ENCODE measurements around the gene KMO. TPM values are rescaled to one million over a fixed set of nuclear protein-coding genes. Genes with fewer than 3 reads are reported as not detected.

Gene KMO
- total and polyA plus RNA-seq, 2 of the 13 experiments (the other 11 are each of a cell fraction or from before 2014, with no cell fraction given), result 0.01 TPM; not detected in 1

DNA sequence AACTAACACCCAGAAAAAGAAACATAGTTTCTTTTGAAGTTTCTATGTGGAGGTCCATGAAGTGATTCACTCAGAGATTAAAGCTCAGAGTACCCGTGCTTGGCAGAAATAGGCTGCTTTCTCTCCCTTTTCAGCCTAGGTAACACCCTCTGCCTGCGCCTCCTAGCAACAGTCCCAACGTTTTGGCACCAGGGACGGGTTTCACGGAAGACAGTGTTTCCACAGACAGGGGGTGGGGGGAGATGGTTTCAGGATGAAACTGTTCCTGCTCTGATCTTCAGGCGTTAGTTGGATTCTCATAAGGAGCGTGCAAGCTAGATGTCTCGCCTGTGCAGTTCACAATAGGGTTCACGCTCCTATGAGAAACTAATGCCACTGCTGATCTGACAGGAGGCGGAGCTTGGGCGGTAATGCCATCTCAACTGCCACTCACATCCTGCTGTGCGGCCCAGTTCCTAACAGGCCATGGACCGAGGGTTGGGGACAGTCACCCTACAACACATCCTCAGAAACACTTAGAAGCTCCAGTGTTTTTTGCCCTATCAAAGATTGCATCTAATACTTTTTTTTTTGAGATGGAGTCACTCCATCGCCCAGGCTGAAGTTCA lies 54.8 kb downstream of the KMO start:
- Histone ChIP-seq H3K27ac (ENCODE audit: extremely low read length, insufficient read depth, low read length) (no peak overlapping the region), H3K4me2 (ENCODE audit: low read depth, low read length) (no peak overlapping the region), H3K36me3 (replicated peaks in 1 of 2; ENCODE audit: control insufficient read depth in 1 of 2, insufficient read depth in 2 of 2, low read length in 2 of 2) (no peaks in the 10 kb centered on the region), H3K4me1 (ENCODE audit: insufficient read depth, low read length) (no peaks in the 10 kb centered on the region), H4K20me1 (ENCODE audit: insufficient read depth, low read length) (no peaks in the 10 kb centered on the region), H3K9ac (ENCODE audit: insufficient read depth, low read depth, low read length) (no peak overlapping the region), H3K4me3 (replicated peaks in 1 of 3; ENCODE audit: insufficient read depth in 1 of 3, low read depth in 2 of 3, low read length in 3 of 3) (no peak overlapping the region), H3K79me2 (ENCODE audit: insufficient read depth, low read length) (no peaks in the 10 kb centered on the region), H2AFZ (ENCODE audit: low read length) (no peak overlapping the region), H3K9me3 (ENCODE audit: low read length) (no peaks in the 10 kb centered on the region), H3K27me3 (ENCODE audit: control insufficient read depth in 1 of 2, insufficient read depth in 2 of 2, low read length in 2 of 2) (no peaks in the 10 kb centered on the region)
- in situ Hi-C loops (cut with HindIII; ENCODE audit: extremely low pct_ligation_motif_present, low pct_unique_long_range_greater_than_20kb), result no loop called here
- CTCF ChIA-PET (ENCODE audit: low intra/inter-chr PET ratio, low total read pairs), result no interaction called here
- no TSS peak for BruUV-seq (replicated peaks)
- TF ChIP-seq, protein P1, sequence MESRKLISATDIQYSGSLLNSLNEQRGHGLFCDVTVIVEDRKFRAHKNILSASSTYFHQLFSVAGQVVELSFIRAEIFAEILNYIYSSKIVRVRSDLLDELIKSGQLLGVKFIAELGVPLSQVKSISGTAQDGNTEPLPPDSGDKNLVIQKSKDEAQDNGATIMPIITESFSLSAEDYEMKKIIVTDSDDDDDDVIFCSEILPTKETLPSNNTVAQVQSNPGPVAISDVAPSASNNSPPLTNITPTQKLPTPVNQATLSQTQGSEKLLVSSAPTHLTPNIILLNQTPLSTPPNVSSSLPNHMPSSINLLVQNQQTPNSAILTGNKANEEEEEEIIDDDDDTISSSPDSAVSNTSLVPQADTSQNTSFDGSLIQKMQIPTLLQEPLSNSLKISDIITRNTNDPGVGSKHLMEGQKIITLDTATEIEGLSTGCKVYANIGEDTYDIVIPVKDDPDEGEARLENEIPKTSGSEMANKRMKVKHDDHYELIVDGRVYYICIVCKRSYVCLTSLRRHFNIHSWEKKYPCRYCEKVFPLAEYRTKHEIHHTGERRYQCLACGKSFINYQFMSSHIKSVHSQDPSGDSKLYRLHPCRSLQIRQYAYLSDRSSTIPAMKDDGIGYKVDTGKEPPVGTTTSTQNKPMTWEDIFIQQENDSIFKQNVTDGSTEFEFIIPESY (CRISPR knock-in tag; IDR thresholded peaks at IDR 0.05), result no peak
- TF ChIP-seq JDP2 (CRISPR knock-in tag; IDR thresholded peaks at IDR 0.05; ENCODE audit: borderline replicate concordance), result no peak
- no peak for TF ChIP-seq PHF21A (CRISPR knock-in tag; IDR thresholded peaks at IDR 0.05)
- TF ChIP-seq ZBTB42 (CRISPR knock-in tag; IDR thresholded peaks at IDR 0.05), result no peak
- no peak for TF ChIP-seq BORCS8-MEF2B (CRISPR knock-in tag; IDR thresholded peaks at IDR 0.05)
- TF ChIP-seq ZFP36L2 (CRISPR knock-in tag; IDR thresholded peaks at IDR 0.05), result no peak
- no peak for TF ChIP-seq ELF3 (CRISPR knock-in tag; IDR thresholded peaks at IDR 0.05)
- TF ChIP-seq CHD4 (IDR thresholded peaks at IDR 0.05; ENCODE audit: borderline replicate concordance, low read length), result no peak
- TF ChIP-seq ZMYM4 (CRISPR knock-in tag; IDR thresholded peaks at IDR 0.05), result no peak
- no peak for TF ChIP-seq ZNF841 (CRISPR knock-in tag; IDR thresholded peaks at IDR 0.05; ENCODE audit: borderline replicate concordance)
- TF ChIP-seq ZNF607 (CRISPR knock-in tag; IDR thresholded peaks at IDR 0.05; ENCODE audit: borderline replicate concordance), result no peak
- no peak for TF ChIP-seq ARNT (IDR thresholded peaks at IDR 0.05)
- TF ChIP-seq MAF1 (CRISPR knock-in tag; IDR thresholded peaks at IDR 0.05; ENCODE audit: borderline replicate concordance), result no peak
- no peak for TF ChIP-seq ZNF496 (CRISPR knock-in tag; IDR thresholded peaks at IDR 0.05; ENCODE audit: insufficient replicate concordance)
- no peak for TF ChIP-seq ZNF251 (CRISPR knock-in tag; IDR thresholded peaks at IDR 0.05)
- TF ChIP-seq ZNF749 (CRISPR knock-in tag; IDR thresholded peaks at IDR 0.05; ENCODE audit: borderline replicate concordance), result no peak
- intact Hi-C loops (cut with micrococcal nuclease; ENCODE audit: unreplicated experiment), result no loop called here
- FAIRE-seq (no peak), ATAC-seq (no peak), DNase-seq (ENCODE audit: low spot score) (no peak)
- POLR2A ChIA-PET, result no interaction called here
- 65% methylated on average over 12 of the region's 14 CpGs for WGBS (ENCODE audit: low lambda C conversion rate)

Data from HepG2 (cell line).